HUES6 (cell line): ENCODE data around the gene CACNB2.

ENCODE experiments used
- H3K27ac ChIP-seq: 2 replicates; pipeline ENCODE4 v1.7.0; 2013; ENCODE audit warnings: low read depth, mild to moderate bottlenecking, low read length, inconsistent platforms
- H3K27me3 ChIP-seq: 2 replicates; pipeline ENCODE4 v1.6.1; 2013; ENCODE audit warnings: low read length; ENCODE audit not compliant: control insufficient read depth, insufficient read depth
- H3K36me3 ChIP-seq: 2 replicates; pipeline ENCODE4 v1.6.1; 2013; ENCODE audit warnings: low read length; ENCODE audit not compliant: control insufficient read depth, insufficient read depth
- H3K4me1 ChIP-seq: 2 replicates; pipeline ENCODE4 v1.6.1; 2013; ENCODE audit warnings: low read length; ENCODE audit not compliant: control insufficient read depth, insufficient read depth
- H3K4me3 ChIP-seq: 2 replicates; pipeline ENCODE4 v1.5.1; 2013; ENCODE audit warnings: low read depth, low read length
- H3K9ac ChIP-seq: one replicate; pipeline ENCODE4 v1.6.1; 2013; ENCODE audit warnings: mild to moderate bottlenecking, low read length
- H3K9me3 ChIP-seq: 2 replicates; pipeline ENCODE4 v1.6.1; 2013; ENCODE audit warnings: low read depth, low read length; ENCODE audit not compliant: control insufficient read depth, insufficient read depth

Gene CACNB2

DNA sequence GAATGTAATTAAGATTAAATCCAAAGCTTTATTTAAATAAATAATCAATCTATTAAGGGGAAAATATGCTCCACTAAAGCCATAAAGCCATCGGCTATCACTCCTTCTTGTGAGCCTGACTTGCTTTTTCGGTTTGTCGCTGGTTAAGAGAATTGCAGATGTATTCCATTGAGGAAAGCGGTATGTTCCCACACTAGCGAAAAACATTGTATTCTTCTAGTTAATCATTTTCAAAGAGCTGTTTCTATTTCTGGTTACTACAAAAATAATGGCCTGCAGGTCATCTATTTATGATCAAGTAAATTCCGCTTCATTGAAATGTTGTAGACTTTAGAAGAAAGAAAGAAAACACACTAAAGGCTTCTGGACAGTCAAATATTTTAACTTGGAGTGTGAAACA, 173.4 kb downstream of the CACNB2 start:
- Histone ChIP-seq H3K27me3 (no peaks in the 10 kb centered on the region), H3K27ac (no peak overlapping the region), H3K36me3 (no peaks in the 10 kb centered on the region), H3K9me3 (no peaks in the 10 kb centered on the region), H3K9ac (no peak overlapping the region), H3K4me3 (no peak overlapping the region), H3K4me1 (no peaks in the 10 kb centered on the region)

DNA sequence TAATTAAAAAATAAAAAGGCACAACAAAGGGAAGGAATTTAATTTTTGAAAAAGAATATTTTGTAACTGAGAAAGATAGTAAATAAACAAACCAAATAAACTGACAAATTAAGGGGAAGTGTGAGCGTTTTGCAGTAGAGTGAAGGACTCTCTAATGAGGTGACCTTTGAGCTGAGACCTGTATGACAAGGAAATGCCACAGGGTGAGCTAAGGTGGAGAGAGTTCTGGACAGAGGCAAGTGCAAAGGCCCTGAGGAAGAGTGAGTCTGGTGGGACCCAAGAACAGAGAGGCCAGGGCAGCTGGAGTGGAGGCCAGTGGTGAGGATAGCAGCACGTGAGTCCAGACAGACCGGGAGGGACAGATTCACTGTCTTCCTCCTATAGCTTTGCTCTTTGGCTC, 179.4 kb downstream of the CACNB2 start:
- Histone ChIP-seq H3K9me3 (no peaks in the 10 kb centered on the region), H3K9ac (no peak overlapping the region), H3K36me3 (no peaks in the 10 kb centered on the region), H3K4me1 (no peaks in the 10 kb centered on the region), H3K4me3 (no peak overlapping the region), H3K27me3 (no peaks in the 10 kb centered on the region), H3K27ac (no peak overlapping the region)

DNA sequence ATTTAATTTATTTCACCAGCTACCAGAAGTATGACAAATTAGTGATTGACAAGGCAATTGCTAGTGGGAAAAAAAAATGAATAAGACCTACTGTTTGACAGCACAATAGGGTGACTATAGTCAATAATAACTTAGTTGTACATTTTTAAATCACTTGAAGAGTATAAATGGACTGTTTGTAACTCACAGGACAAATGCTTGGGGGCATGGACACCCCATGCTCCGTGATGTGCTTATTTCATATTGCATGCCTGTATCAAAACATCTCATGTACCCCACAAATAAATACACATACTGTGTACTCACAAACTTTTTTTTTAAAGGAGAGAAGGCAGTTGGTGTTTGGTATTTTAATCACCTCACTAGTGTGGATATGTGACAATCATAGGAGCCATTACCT, 181.1 kb downstream of the CACNB2 start:
- Histone ChIP-seq H3K27ac (no peak overlapping the region), H3K4me3 (no peak overlapping the region), H3K27me3 (no peaks in the 10 kb centered on the region), H3K9me3 (no peaks in the 10 kb centered on the region), H3K9ac (no peak overlapping the region), H3K36me3 (no peaks in the 10 kb centered on the region), H3K4me1 (no peaks in the 10 kb centered on the region)

DNA sequence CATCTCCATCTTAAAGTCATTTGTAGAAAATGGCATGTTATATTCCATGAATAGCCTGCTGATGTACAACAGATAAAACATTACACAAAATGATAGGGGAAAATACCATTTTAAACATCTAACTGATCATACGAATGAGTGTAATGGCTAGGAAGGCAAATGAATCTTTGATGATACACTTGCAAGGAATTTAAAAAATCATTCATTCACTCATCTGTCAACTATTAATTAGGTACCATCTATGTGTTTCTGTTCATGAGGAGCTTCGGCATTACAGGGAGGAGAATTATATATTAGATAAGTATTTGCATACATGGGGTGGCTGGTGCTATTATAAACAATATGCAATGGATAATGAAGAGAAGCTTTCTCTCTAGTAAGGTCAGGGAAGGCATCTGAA, 183.7 kb downstream of the CACNB2 start:
- Histone ChIP-seq H3K4me1 (no peaks in the 10 kb centered on the region), H3K27me3 (no peaks in the 10 kb centered on the region), H3K27ac (no peak overlapping the region), H3K9ac (no peak overlapping the region), H3K9me3 (no peaks in the 10 kb centered on the region), H3K36me3 (no peaks in the 10 kb centered on the region), H3K4me3 (no peak overlapping the region)

DNA sequence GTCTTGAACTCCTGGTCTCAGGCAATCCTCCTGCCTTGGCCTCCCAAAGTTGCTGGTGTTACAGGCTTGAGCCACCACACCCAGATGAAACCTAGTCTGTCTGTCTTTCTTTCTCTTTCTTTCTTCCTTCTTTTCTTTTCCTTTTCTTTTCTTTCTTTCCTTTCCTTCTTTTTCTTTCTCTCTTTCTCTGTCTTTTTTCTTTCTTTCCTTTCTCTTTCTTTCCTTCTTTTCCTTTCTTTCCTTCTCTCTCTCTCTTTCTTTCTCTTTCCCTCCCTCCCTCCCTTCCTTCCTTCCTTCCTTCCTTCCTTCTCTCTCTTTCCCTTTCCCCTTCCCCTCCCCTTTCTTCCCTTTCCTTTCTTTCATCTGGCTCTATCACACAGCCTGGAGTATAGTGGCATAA, 185.2 kb downstream of the CACNB2 start:
- Histone ChIP-seq H3K4me3 (no peak overlapping the region), H3K36me3 (no peaks in the 10 kb centered on the region), H3K9me3 (no peaks in the 10 kb centered on the region), H3K4me1 (no peaks in the 10 kb centered on the region), H3K27ac (no peak overlapping the region), H3K27me3 (no peaks in the 10 kb centered on the region), H3K9ac (no peak overlapping the region)

DNA sequence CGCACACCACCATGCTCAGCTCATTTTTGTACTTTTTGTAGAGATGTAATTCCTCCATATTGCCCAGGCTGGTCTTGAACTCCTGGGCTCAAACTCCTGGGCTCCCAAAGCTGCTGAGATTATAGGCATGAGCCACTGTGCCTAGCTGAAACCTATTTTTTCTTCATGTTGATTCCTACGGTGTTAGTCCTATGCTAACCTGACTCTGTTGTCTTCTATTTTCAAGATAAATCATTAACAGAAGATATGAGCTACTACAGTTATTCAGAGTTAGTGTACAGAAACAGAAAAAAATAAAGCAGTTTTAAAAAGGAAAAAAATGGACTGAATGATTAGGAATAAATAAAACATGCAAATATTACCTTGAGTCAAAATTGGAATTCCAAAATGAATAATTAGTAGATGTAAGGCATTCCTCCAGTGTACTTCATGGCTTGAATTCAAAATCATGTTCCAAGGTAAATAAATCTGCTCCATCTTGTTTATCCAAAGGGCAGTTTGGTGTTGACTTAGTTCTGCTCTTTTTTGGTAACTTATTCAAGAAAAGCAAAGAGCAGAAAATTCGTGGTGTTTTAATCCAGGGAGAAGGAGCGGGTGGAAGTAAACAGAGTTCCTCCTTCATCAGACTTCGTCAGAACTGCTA, 185.8 kb downstream of the CACNB2 start:
- no peaks in the 10 kb centered on the region for H3K4me1 ChIP-seq
- no peaks in the 10 kb centered on the region for H3K36me3 ChIP-seq
- H3K4me3 ChIP-seq: no peak overlapping the region
- H3K9ac ChIP-seq: no peak overlapping the region
- no peak overlapping the region for H3K27ac ChIP-seq
- H3K9me3 ChIP-seq: no peaks in the 10 kb centered on the region
- no peaks in the 10 kb centered on the region for H3K27me3 ChIP-seq

DNA sequence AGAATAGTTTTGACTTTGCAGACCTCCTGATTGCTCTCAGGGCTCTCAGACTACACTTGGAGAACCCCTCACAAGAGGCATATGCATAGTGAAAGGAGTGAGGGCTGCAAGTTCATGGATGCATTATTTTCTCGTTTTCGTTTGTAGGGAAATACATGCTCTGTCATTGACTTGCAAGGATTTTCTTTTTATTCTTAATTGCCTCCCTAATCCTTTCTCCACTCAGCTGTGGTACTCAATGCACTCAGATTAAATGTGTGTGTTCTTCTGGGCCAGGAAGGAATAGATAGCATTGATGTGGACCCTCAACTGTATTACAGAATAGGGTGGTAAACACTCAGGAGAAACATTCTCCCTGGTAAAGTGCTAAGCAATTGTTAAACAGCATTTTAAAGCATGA, 188.7 kb downstream of the CACNB2 start:
- H3K4me3 ChIP-seq: no peak overlapping the region
- H3K27me3 ChIP-seq: no peaks in the 10 kb centered on the region
- H3K27ac ChIP-seq: no peak overlapping the region
- H3K9me3 ChIP-seq: no peaks in the 10 kb centered on the region
- H3K4me1 ChIP-seq: no peaks in the 10 kb centered on the region
- no peak overlapping the region for H3K9ac ChIP-seq
- H3K36me3 ChIP-seq: no peaks in the 10 kb centered on the region

DNA sequence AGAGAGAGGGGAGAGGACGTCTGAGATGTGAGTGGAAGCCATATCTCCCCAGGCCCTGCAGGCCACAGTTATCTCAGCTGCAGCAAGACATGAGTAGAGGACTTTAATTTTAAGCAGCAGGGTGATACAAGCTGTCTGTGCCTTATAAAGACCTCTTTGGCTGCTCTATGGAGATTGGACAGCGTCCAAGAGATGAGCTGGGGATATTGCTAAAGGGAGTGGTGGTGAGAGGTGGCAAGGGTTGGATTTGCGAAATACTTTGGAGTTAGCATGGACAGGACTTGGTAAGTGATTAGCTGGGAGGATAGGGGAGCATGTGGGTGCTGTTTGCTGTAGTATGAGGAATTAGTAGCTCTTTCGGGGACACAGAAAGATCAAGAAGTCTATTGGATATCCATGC, 191.8 kb downstream of the CACNB2 start:
- Histone ChIP-seq H3K27me3 (no peaks in the 10 kb centered on the region), H3K4me1 (no peaks in the 10 kb centered on the region), H3K9ac (no peak overlapping the region), H3K36me3 (no peaks in the 10 kb centered on the region), H3K27ac (no peak overlapping the region), H3K4me3 (no peak overlapping the region), H3K9me3 (no peaks in the 10 kb centered on the region)

DNA sequence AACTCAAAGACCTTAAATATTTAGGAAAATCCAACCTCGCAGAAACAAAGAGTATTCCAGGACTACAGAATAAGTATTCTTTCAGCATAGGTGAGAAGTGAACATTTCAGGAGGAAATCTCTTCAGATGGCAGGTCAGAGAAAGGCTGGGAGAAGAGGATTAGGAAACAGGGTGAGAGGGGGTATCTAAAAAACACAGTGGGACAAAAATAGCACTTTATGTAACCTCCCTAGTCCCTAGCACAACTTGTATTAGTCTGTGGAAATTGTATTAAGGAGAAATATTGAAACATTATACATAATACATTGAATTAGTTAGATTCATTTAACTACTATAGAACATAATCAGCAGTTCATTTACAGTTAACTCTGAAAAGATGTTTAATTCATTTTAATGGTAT, 192.3 kb downstream of the CACNB2 start:
- H3K9me3 ChIP-seq: no peaks in the 10 kb centered on the region
- H3K27ac ChIP-seq: no peak overlapping the region
- H3K4me1 ChIP-seq: no peaks in the 10 kb centered on the region
- H3K27me3 ChIP-seq: no peaks in the 10 kb centered on the region
- no peaks in the 10 kb centered on the region for H3K36me3 ChIP-seq
- no peak overlapping the region for H3K9ac ChIP-seq
- H3K4me3 ChIP-seq: no peak overlapping the region

DNA sequence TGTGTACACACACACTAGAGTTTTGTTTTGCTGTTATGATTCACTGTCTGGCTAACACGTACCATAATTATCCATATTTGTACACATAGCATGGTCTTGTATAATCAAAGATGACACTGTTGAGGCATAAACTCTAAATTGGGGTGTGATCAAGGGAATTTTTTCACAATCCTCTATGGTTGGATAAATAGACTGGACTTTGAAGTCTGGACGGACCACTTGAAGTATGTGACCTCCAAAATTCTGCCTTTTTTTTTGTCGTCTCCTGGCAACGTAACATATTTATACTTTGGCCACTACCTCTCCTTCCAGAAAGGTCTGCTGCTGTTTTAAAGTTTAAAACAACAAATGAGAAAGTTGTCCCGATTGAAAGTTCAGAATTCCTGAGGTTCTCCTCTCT, 193.4 kb downstream of the CACNB2 start:
- Histone ChIP-seq H3K27me3 (no peaks in the 10 kb centered on the region), H3K9me3 (no peaks in the 10 kb centered on the region), H3K27ac (no peak overlapping the region), H3K4me1 (no peaks in the 10 kb centered on the region), H3K4me3 (no peak overlapping the region), H3K9ac (no peak overlapping the region), H3K36me3 (no peaks in the 10 kb centered on the region)

DNA sequence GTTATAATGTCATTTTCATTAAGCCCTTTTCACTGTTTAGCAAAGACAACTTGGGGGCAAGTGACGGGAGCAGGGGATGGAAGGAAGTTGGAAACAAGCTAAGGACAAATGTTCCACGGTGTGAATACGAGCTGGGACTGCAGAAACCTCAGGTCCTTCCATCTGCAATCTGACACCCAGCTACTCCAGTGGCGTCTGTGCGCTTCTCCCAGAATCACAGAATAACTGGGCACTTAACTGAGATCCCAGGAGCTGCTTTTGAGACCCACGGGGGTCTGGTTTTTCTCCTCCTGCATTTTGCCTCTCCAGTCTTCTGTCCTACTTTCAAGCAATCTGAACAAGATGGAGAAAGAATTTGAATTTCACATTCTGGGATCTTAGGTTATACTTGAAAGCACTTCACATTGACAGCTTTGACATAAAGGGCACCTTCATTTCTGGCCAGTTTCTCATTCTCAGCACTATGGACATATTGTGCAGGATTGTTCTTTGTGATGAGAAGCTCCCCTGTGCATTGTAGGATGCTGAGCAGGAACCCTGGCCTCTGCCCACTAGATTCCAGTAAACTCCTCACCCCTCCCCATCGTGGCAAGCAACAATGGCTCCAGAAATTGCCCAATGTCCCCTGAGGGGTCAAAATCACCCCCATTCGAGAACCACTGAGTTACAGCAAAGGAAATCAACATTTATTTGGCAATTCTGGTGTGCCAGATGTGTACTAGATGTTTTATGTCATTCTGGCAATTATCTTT, 194.1 kb downstream of the CACNB2 start:
- Histone ChIP-seq H3K9me3 (no peaks in the 10 kb centered on the region), H3K4me3 (no peak overlapping the region), H3K27me3 (no peaks in the 10 kb centered on the region), H3K4me1 (no peaks in the 10 kb centered on the region), H3K9ac (no peak overlapping the region), H3K27ac (no peak overlapping the region), H3K36me3 (no peaks in the 10 kb centered on the region)
